Body of pancreas (tissue), 4 donors: ENCODE data around the gene TEAD4. TPM values are rescaled to one million over a fixed set of nuclear protein-coding genes. Genes with fewer than 3 reads are reported as not detected.

Experiments used
- ATAC-seq: fragments of 150-250 bp; one replicate; pipeline ENCODE4 v1.9.1; 2016
- DNase-seq, 4 donors: peaks; one replicate each; pipeline ENCODE4 v3.0.0-alpha.2; 2019
- H3K27ac ChIP-seq, 4 donors: fragments of 200-600 bp; sonication (generic); 1 replicate in 3 of 4; 2 replicates in 1 of 4; pipeline versions ENCODE4 v1.5.1 to v1.6.1; 2016 to 2019; ENCODE audit warnings: mild to moderate bottlenecking in 1 of 4, mixed read lengths in 1 of 4, moderate library complexity in 1 of 4
- H3K27me3 ChIP-seq, 2 donors: fragments of 200-600 bp; sonication (generic); one replicate each; pipeline ENCODE4 v1.6.0; 2016; ENCODE audit warnings: mild to moderate bottlenecking in 1 of 2
- H3K36me3 ChIP-seq, 2 donors: fragments of 200-600 bp; sonication (generic); replicated peaks in 1 of 2; 2 replicates each; pipeline ENCODE4 v1.5.1; 2016; ENCODE audit warnings: low read depth in 2 of 2; ENCODE audit not compliant: insufficient read depth in 1 of 2
- H3K4me1 ChIP-seq: fragments of 200-600 bp; sonication (generic); one replicate; pipeline ENCODE4 v1.6.0; 2016
- H3K4me3 ChIP-seq, 2 donors: fragments of 200-600 bp; sonication (generic); 1 replicate in 1 of 2; 2 replicates in 1 of 2; pipeline ENCODE4 v1.5.1; 2016 to 2019
- H3K9me3 ChIP-seq, 3 donors: fragments of 200-600 bp; sonication (generic); 1 replicate in 2 of 3; 2 replicates in 1 of 3; pipeline ENCODE4 v1.5.1; 2016
- POLR2A ChIP-seq, 3 donors: fragments of 450-650 bp; IDR thresholded peaks; one replicate each; pipeline ENCODE4 v1.6.1; 2016; ENCODE audit warnings: antibody characterized with exemption in 3 of 3, mild to moderate bottlenecking in 2 of 3
- WGBS, 2 donors: methylation state at CpG; one replicate each; pipeline ENCODE4 v1.1.5; 2017; 5-methylcytosine and 5-hydroxymethylcytosine counted together
- intact Hi-C: fragments of 100-400 bp; cut with DNase I; formaldehyde crosslinking; loops from one replicate; pipeline ENCODE4 v1.15.1; 2023
- total RNA-seq, 2 donors: library from RNA; depleted of rRNA; stranded (reverse); fragments of >200 nt; gene quantifications; one replicate each; pipeline ENCODE4 v1.1.0, GENCODE V29; 2016
- TF ChIP-seq, protein P1 (sequence below), 7 experiments: fragments of 450-650 bp in 4 of 7; fragments of 200-600 bp in 3 of 7; sonication (generic) in 3 of 7; IDR thresholded peaks; one replicate each; pipeline ENCODE4 v1.5.1; 2016 to 2019; ENCODE audit warnings: antibody characterized with exemption in 7 of 7

The TEAD4 gene
- total RNA-seq, 2 donors from 2014 or later, result 25.1 to 28.5 TPM

GRCh38 chr12:2999265-2999841, 40.2 kb downstream of the TEAD4 start:
- ATAC-seq, result peak; percentile 90
- whole genome bisulfite sequencing, 2 donors, result 26 to 49% methylated on average over 19 to 23 of the region's 23 CpGs
- Histone ChIP-seq H3K27ac (peak overlapping the region; percentile 87 to 96 (median 94)), H3K4me3 (no peak overlapping the region), H3K27me3 (no peaks in the 10 kb centered on the region), H3K4me1 (peaks cover 65% of the 10 kb centered on the region), H3K36me3 (peaks cover 0 to 2% of the 10 kb centered on the region in 2 donors), H3K9me3 (no peaks in the 10 kb centered on the region)
- intact Hi-C loops, result no loop called here
- TF ChIP-seq, protein P1, sequence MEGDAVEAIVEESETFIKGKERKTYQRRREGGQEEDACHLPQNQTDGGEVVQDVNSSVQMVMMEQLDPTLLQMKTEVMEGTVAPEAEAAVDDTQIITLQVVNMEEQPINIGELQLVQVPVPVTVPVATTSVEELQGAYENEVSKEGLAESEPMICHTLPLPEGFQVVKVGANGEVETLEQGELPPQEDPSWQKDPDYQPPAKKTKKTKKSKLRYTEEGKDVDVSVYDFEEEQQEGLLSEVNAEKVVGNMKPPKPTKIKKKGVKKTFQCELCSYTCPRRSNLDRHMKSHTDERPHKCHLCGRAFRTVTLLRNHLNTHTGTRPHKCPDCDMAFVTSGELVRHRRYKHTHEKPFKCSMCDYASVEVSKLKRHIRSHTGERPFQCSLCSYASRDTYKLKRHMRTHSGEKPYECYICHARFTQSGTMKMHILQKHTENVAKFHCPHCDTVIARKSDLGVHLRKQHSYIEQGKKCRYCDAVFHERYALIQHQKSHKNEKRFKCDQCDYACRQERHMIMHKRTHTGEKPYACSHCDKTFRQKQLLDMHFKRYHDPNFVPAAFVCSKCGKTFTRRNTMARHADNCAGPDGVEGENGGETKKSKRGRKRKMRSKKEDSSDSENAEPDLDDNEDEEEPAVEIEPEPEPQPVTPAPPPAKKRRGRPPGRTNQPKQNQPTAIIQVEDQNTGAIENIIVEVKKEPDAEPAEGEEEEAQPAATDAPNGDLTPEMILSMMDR (IDR thresholded peaks at IDR 0.05), result no peak
- peak in 2 of 3 donors; percentile 49 to 56 for TF ChIP-seq POLR2A (IDR thresholded peaks at IDR 0.05)
- peak; percentile 93 to 98 (median 98) for DNase-seq

- TF ChIP-seq, protein P1 (IDR thresholded peaks at IDR 0.05), result peak in 3 of 7 experiments; percentile 21 to 25 (median 23)
- TF ChIP-seq POLR2A (IDR thresholded peaks at IDR 0.05), result no peak
- no peaks in the 10 kb centered on the region for H3K9me3 ChIP-seq
- WGBS, 2 donors, result 28 to 35% methylated on average over 13 of the region's 13 CpGs
- H3K4me3 ChIP-seq, result no peak overlapping the region
- peak overlapping the region; percentile 87 to 96 (median 94) for H3K27ac ChIP-seq
- no peaks in the 10 kb centered on the region for H3K27me3 ChIP-seq
- ATAC-seq (no peak), DNase-seq (peak; percentile 54 to 71 (median 62))
- intact Hi-C loops, result no loop called here
- no peaks in the 10 kb centered on the region for H3K36me3 ChIP-seq
- H3K4me1 ChIP-seq, result peaks cover 72% of the 10 kb centered on the region
Measured at GRCh38 chr12:3000548-3001275, 41.5 kb downstream of the TEAD4 start.

DNA sequence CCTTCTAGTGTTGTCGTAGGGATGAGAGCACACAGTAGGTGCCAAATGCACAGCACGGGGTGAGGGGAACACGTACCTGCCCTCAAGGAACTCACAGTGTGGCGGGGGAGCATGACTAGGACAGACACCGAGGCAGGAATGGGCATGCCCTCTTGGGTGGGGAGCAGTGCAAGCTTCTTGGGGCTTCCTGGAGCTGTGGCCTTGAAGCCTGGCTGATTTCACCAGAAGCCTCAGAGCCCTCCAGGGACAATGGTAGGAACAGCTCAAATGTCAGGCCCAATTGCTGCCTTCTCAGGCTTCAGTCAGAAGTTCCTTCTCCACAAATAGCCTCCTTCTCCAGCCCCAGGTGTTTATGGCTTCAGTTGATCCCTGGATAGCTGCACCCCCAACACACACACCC, 43.4 kb downstream of the TEAD4 start:
- Histone ChIP-seq H3K27ac (peak overlapping the region; percentile 60 to 96 (median 90)), H3K4me1 (peaks cover 72% of the 10 kb centered on the region), H3K36me3 (no peaks in the 10 kb centered on the region), H3K9me3 (no peaks in the 10 kb centered on the region), H3K4me3 (no peak overlapping the region), H3K27me3 (no peaks in the 10 kb centered on the region)
- 86 to 89% methylated on average over 5 of the region's 5 CpGs for WGBS, 2 donors
- ATAC-seq (no peak), DNase-seq (peak in 1 of 4 donors; percentile 29)
- TF ChIP-seq POLR2A (IDR thresholded peaks at IDR 0.05), result no peak
- TF ChIP-seq, protein P1 (IDR thresholded peaks at IDR 0.05), result no peak
- intact Hi-C loops, result no loop called here

DNA sequence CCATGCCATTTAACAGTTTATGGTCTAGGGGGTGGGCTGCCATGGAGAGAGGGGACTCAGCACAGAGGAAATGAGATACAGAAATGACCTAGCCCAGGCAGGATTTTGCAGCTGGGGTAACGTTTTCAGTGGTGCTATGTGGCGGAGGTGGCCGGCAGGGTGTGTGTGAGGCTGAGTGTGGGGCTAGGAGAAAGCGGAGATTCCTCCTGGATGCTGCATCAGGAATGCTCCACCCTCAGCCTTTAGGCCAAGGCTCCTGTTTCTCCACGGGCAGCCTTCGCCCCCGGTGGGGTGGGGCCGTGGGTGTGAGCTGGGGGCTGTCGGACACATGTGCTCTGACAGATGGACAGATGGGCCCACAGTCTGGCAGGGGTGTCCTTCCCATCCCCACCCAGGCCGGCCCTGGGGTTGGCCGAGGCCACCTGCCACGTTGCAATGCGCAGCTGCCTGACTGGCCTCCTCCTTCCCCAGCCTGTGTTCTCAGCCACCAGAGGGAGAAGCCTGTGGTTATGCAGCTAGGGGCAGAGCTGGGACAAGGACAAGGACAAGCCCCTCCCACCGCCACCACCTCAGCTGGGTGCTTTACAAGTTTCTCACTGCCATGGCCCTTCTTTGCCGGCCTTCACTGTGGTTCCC, 44.3 kb downstream of the TEAD4 start:
- WGBS, 2 donors, result 40 to 42% methylated on average over 10 to 15 of the region's 15 CpGs
- Histone ChIP-seq H3K4me1 (peaks cover 65% of the 10 kb centered on the region), H3K27ac (peak overlapping the region; percentile 60 to 96 (median 90)), H3K27me3 (no peaks in the 10 kb centered on the region), H3K4me3 (no peak overlapping the region), H3K36me3 (no peaks in the 10 kb centered on the region), H3K9me3 (no peaks in the 10 kb centered on the region)
- intact Hi-C loops, result no loop called here
- TF ChIP-seq, protein P1 (IDR thresholded peaks at IDR 0.05), result peak; percentile 28 to 86 (median 76)
- peak in 2 of 3 donors; percentile 45 to 50 for TF ChIP-seq POLR2A (IDR thresholded peaks at IDR 0.05)
- ATAC-seq (peak; percentile 64), DNase-seq (peak; percentile 87 to 93 (median 92))
